ENCODE data around the gene TMEM269. TPM values are rescaled to one million over a fixed set of nuclear protein-coding genes. Genes with fewer than 3 reads are reported as not detected.

The TMEM269 gene
- total RNA-seq, 3 donors from 2014 or later = not detected

- no peak for TF ChIP-seq CTCF (IDR thresholded peaks at IDR 0.05)
- H3K4me1 ChIP-seq (ENCODE audit: low read depth) = no peaks in the 10 kb centered on the region
- DNase-seq (peak in 1 of 3 donors; percentile 15), ATAC-seq (no peak)
- H3K36me3 ChIP-seq (ENCODE audit: low read depth) = no peaks in the 10 kb centered on the region
- no peak overlapping the region for H3K4me3 ChIP-seq
- H3K9me3 ChIP-seq = no peaks in the 10 kb centered on the region
- intact Hi-C loops (cut with DNase I, micrococcal nuclease) = loop anchor here in 1 of 2 donors (10.0 kb wide), 1 partner anchor 171 kb away; no protein-coding TSS in a partner anchor
These were observed 38.9 kb upstream of the TMEM269 start for GRCh38 chr1:42745851-42746250.

GRCh38 chr1:42746436-42747105 lies 38.2 kb upstream of the TMEM269 start:
- no peaks in the 10 kb centered on the region for H3K36me3 ChIP-seq (ENCODE audit: low read depth)
- peak; percentile 12 for ATAC-seq
- no peak for DNase-seq
- H3K4me1 ChIP-seq (ENCODE audit: low read depth) = no peaks in the 10 kb centered on the region
- no peak for TF ChIP-seq CTCF (IDR thresholded peaks at IDR 0.05)
- no peak overlapping the region for H3K4me3 ChIP-seq
- no peaks in the 10 kb centered on the region for H3K9me3 ChIP-seq
- intact Hi-C loops (cut with DNase I, micrococcal nuclease) = loop anchor here (1.0 to 10.0 kb wide), 2 partner anchors 168 to 172 kb away; no protein-coding TSS in a partner anchor

GRCh38 chr1:42747125-42747524 lies 37.7 kb upstream of the TMEM269 start:
- Histone ChIP-seq H3K4me1 (ENCODE audit: low read depth) (no peaks in the 10 kb centered on the region), H3K9me3 (no peaks in the 10 kb centered on the region), H3K36me3 (ENCODE audit: low read depth) (no peaks in the 10 kb centered on the region), H3K4me3 (no peak overlapping the region)
- ATAC-seq (peak; percentile 65), DNase-seq (peak in 2 of 3 donors; percentile 64 to 69)
- intact Hi-C loops (cut with DNase I, micrococcal nuclease) = loop anchor here (1.0 to 10.0 kb wide), 2 partner anchors 169 to 172 kb away; no protein-coding TSS in a partner anchor
- peak; percentile 28 for TF ChIP-seq CTCF (IDR thresholded peaks at IDR 0.05)

- DNase-seq (no peak), ATAC-seq (no peak)
- intact Hi-C loops (cut with DNase I, micrococcal nuclease) = loop anchor here in 1 of 2 donors (10.0 kb wide), 1 partner anchor 173 kb away; no protein-coding TSS in a partner anchor
- Histone ChIP-seq H3K4me3 (no peak overlapping the region), H3K4me1 (ENCODE audit: low read depth) (no peaks in the 10 kb centered on the region), H3K9me3 (no peaks in the 10 kb centered on the region), H3K36me3 (ENCODE audit: low read depth) (no peaks in the 10 kb centered on the region)
- TF ChIP-seq CTCF (IDR thresholded peaks at IDR 0.05) = no peak
These were observed 36.8 kb upstream of the TMEM269 start for GRCh38 chr1:42748021-42748420.

GRCh38 chr1:42748461-42749410 lies 36.1 kb upstream of the TMEM269 start:
- Histone ChIP-seq H3K36me3 (ENCODE audit: low read depth) (no peaks in the 10 kb centered on the region), H3K9me3 (no peaks in the 10 kb centered on the region), H3K4me1 (ENCODE audit: low read depth) (no peaks in the 10 kb centered on the region), H3K4me3 (no peak overlapping the region)
- TF ChIP-seq CTCF (IDR thresholded peaks at IDR 0.05) = no peak
- ATAC-seq = no peak
- DNase-seq = no peak
- intact Hi-C loops (cut with DNase I, micrococcal nuclease) = loop anchor here in 1 of 2 donors (10.0 kb wide), 1 partner anchor 174 kb away; no protein-coding TSS in a partner anchor
